ENCODE measurements around the gene AGXT.

DNA sequence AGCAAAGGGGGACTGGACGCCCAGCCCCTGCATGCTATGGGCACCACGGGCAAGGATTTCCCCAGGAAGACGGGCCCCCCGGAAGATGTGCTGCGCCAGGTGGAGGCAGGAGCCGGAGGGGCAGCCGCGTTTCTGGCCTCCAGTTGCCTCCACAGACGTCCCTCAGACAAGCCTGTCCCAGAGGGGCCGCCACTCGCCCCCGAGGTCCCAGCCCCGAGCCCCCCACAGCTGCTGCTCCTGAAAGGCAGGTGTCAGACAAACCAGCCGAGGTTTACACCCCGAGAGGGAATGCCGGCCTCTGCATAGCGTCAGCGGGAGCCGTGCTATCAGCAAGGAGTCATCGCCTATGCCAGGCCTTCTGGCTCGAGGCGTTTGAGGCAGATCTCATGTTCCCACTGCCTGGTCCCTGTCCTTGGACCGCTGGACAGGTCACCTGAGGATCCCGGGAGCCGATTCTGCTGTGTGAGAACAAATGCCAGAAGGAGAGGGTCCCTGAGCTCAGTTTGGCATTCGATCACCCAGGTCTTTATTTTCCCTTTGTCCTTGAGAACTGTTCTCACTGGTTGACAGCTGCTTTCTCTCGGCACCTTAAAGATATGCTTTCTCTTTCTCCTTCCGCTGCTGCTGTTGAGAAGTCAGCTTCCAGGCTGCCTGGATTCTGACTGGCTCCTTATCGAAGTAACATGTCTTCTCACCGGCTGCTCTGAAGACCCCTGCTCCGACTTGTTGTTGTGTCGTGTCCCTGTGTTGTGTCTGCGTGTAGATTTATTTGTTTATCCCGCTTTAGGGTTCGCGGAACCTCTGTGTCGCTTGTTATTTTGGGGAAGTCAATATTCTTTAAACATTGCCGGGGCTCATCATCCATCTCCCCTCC lies 58.1 kb downstream of the AGXT start:
- TF ChIP-seq CTCF (conservative IDR thresholded peaks at IDR 0.05): no peak
- no peak for TF ChIP-seq ZFX (IDR thresholded peaks at IDR 0.05)

Measured in C4-2B (cell line).